Measurements from ENCODE around the gene SNX3.
"Not testable (repeated sequence)": the region's sequence is repeated elsewhere in the genome, so short reads cannot be mapped to it uniquely, and the experiment has no call there.

The SNX3 gene

GRCh38 chr6:108287373-108287772, 26.5 kb upstream of the SNX3 start:
- H3K27ac ChIP-seq (ENCODE audit: low read depth, low read length) = no peak overlapping the region
- no peaks in the 10 kb centered on the region for H3K36me3 ChIP-seq (ENCODE audit: control insufficient read depth, insufficient read depth, low read length)
- H3K27me3 ChIP-seq (ENCODE audit: control insufficient read depth, insufficient read depth, low read length) = no peaks in the 10 kb centered on the region
- H3K9ac ChIP-seq (ENCODE audit: low read length) = no peak overlapping the region
- no peaks in the 10 kb centered on the region for H3K4me1 ChIP-seq (ENCODE audit: control insufficient read depth, insufficient read depth, low read length)
- no peak overlapping the region for H3K4me3 ChIP-seq (ENCODE audit: low read length)

- Histone ChIP-seq H3K4me3 (ENCODE audit: low read length) (no peak overlapping the region), H3K9ac (ENCODE audit: low read length) (no peak overlapping the region), H3K27ac (ENCODE audit: low read depth, low read length) (no peak overlapping the region), H3K4me1 (ENCODE audit: control insufficient read depth, insufficient read depth, low read length) (no peaks in the 10 kb centered on the region), H3K36me3 (ENCODE audit: control insufficient read depth, insufficient read depth, low read length) (no peaks in the 10 kb centered on the region), H3K27me3 (ENCODE audit: control insufficient read depth, insufficient read depth, low read length) (no peaks in the 10 kb centered on the region)
Measured at GRCh38 chr6:108286366-108286765, 25.5 kb upstream of the SNX3 start.

- H3K9ac ChIP-seq (ENCODE audit: low read length) = no peak overlapping the region
- no peak overlapping the region for H3K4me3 ChIP-seq (ENCODE audit: low read length)
- no peaks in the 10 kb centered on the region for H3K27me3 ChIP-seq (ENCODE audit: control insufficient read depth, insufficient read depth, low read length)
- no peak overlapping the region for H3K27ac ChIP-seq (ENCODE audit: low read depth, low read length)
- H3K4me1 ChIP-seq (ENCODE audit: control insufficient read depth, insufficient read depth, low read length) = no peaks in the 10 kb centered on the region
- H3K36me3 ChIP-seq (ENCODE audit: control insufficient read depth, insufficient read depth, low read length) = no peaks in the 10 kb centered on the region
Measured at GRCh38 chr6:108285381-108285780, 24.5 kb upstream of the SNX3 start.

GRCh38 chr6:108277831-108278230, 17.0 kb upstream of the SNX3 start:
- Histone ChIP-seq H3K4me1 (ENCODE audit: control insufficient read depth, insufficient read depth, low read length) (no peaks in the 10 kb centered on the region), H3K27me3 (ENCODE audit: control insufficient read depth, insufficient read depth, low read length) (no peaks in the 10 kb centered on the region), H3K9ac (ENCODE audit: low read length) (no peak overlapping the region), H3K36me3 (ENCODE audit: control insufficient read depth, insufficient read depth, low read length) (no peaks in the 10 kb centered on the region), H3K4me3 (ENCODE audit: low read length) (no peak overlapping the region), H3K27ac (ENCODE audit: low read depth, low read length) (no peak overlapping the region)

- Histone ChIP-seq H3K4me3 (ENCODE audit: low read length) (no peak overlapping the region), H3K4me1 (ENCODE audit: control insufficient read depth, insufficient read depth, low read length) (no peaks in the 10 kb centered on the region), H3K27ac (ENCODE audit: low read depth, low read length) (no peak overlapping the region), H3K27me3 (ENCODE audit: control insufficient read depth, insufficient read depth, low read length) (no peaks in the 10 kb centered on the region), H3K9ac (ENCODE audit: low read length) (no peak overlapping the region), H3K36me3 (ENCODE audit: control insufficient read depth, insufficient read depth, low read length) (no peaks in the 10 kb centered on the region)
Measured at GRCh38 chr6:108277295-108277694, 16.5 kb upstream of the SNX3 start.

GRCh38 chr6:108275976-108276375, 15.1 kb upstream of the SNX3 start:
- H3K27ac ChIP-seq (ENCODE audit: low read depth, low read length) = no peak overlapping the region
- H3K36me3 ChIP-seq (ENCODE audit: control insufficient read depth, insufficient read depth, low read length) = no peaks in the 10 kb centered on the region
- H3K27me3 ChIP-seq (ENCODE audit: control insufficient read depth, insufficient read depth, low read length) = no peaks in the 10 kb centered on the region
- H3K4me1 ChIP-seq (ENCODE audit: control insufficient read depth, insufficient read depth, low read length) = no peaks in the 10 kb centered on the region
- no peak overlapping the region for H3K4me3 ChIP-seq (ENCODE audit: low read length)
- H3K9ac ChIP-seq (ENCODE audit: low read length) = no peak overlapping the region

- no peaks in the 10 kb centered on the region for H3K36me3 ChIP-seq (ENCODE audit: control insufficient read depth, insufficient read depth, low read length)
- no peak overlapping the region for H3K9ac ChIP-seq (ENCODE audit: low read length)
- H3K4me1 ChIP-seq (ENCODE audit: control insufficient read depth, insufficient read depth, low read length) = no peaks in the 10 kb centered on the region
- no peak overlapping the region for H3K27ac ChIP-seq (ENCODE audit: low read depth, low read length)
- H3K27me3 ChIP-seq (ENCODE audit: control insufficient read depth, insufficient read depth, low read length) = no peaks in the 10 kb centered on the region
- no peak overlapping the region for H3K4me3 ChIP-seq (ENCODE audit: low read length)
Measured at GRCh38 chr6:108274546-108274945, 13.7 kb upstream of the SNX3 start.

- not testable (repeated sequence) for H3K27me3 ChIP-seq (ENCODE audit: control insufficient read depth, insufficient read depth, low read length)
Measured at GRCh38 chr6:108269955-108270354, 9.1 kb upstream of the SNX3 start.

GRCh38 chr6:108268845-108269244, 8.0 kb upstream of the SNX3 start:
- Histone ChIP-seq H3K4me1 (ENCODE audit: control insufficient read depth, insufficient read depth, low read length) (no peaks in the 10 kb centered on the region), H3K9ac (ENCODE audit: low read length) (no peak overlapping the region), H3K36me3 (ENCODE audit: control insufficient read depth, insufficient read depth, low read length) (no peaks in the 10 kb centered on the region), H3K27me3 (ENCODE audit: control insufficient read depth, insufficient read depth, low read length) (no peaks in the 10 kb centered on the region), H3K27ac (ENCODE audit: low read depth, low read length) (no peak overlapping the region), H3K4me3 (ENCODE audit: low read length) (no peak overlapping the region)

More at GRCh38 chr6:108269955-108270354, 9.1 kb upstream of the SNX3 start:
- not testable (repeated sequence) for H3K4me3 ChIP-seq (ENCODE audit: low read length); H3K27ac ChIP-seq (ENCODE audit: low read depth, low read length); H3K9ac ChIP-seq (ENCODE audit: low read length); H3K36me3 ChIP-seq (ENCODE audit: control insufficient read depth, insufficient read depth, low read length); H3K4me1 ChIP-seq (ENCODE audit: control insufficient read depth, insufficient read depth, low read length)

- H3K27me3 ChIP-seq (ENCODE audit: control insufficient read depth, insufficient read depth, low read length) = no peaks in the 10 kb centered on the region
- no peak overlapping the region for H3K9ac ChIP-seq (ENCODE audit: low read length)
Measured at GRCh38 chr6:108263371-108263770, 2.5 kb upstream of the SNX3 start.

GRCh38 chr6:108260126-108260808, 573 bp downstream of the SNX3 start:
- no peaks in the 10 kb centered on the region for H3K27me3 ChIP-seq (ENCODE audit: control insufficient read depth, insufficient read depth, low read length)
- H3K4me3 ChIP-seq (ENCODE audit: low read length) = peak overlapping the region; percentile 89
- peak overlapping the region; percentile 96 for H3K27ac ChIP-seq (ENCODE audit: low read depth, low read length)
- no peaks in the 10 kb centered on the region for H3K4me1 ChIP-seq (ENCODE audit: control insufficient read depth, insufficient read depth, low read length)
- no peaks in the 10 kb centered on the region for H3K36me3 ChIP-seq (ENCODE audit: control insufficient read depth, insufficient read depth, low read length)
- H3K9ac ChIP-seq (ENCODE audit: low read length) = peak overlapping the region; percentile 57

More at GRCh38 chr6:108263371-108263770, 2.5 kb upstream of the SNX3 start:
- Histone ChIP-seq H3K4me3 (ENCODE audit: low read length) (no peak overlapping the region), H3K36me3 (ENCODE audit: control insufficient read depth, insufficient read depth, low read length) (no peaks in the 10 kb centered on the region), H3K4me1 (ENCODE audit: control insufficient read depth, insufficient read depth, low read length) (no peaks in the 10 kb centered on the region), H3K27ac (ENCODE audit: low read depth, low read length) (no peak overlapping the region)

- Histone ChIP-seq H3K27me3 (ENCODE audit: control insufficient read depth, insufficient read depth, low read length) (no peaks in the 10 kb centered on the region), H3K36me3 (ENCODE audit: control insufficient read depth, insufficient read depth, low read length) (no peaks in the 10 kb centered on the region), H3K4me3 (ENCODE audit: low read length) (no peak overlapping the region), H3K9ac (ENCODE audit: low read length) (no peak overlapping the region), H3K27ac (ENCODE audit: low read depth, low read length) (no peak overlapping the region), H3K4me1 (ENCODE audit: control insufficient read depth, insufficient read depth, low read length) (no peaks in the 10 kb centered on the region)
Measured at GRCh38 chr6:108254433-108255410, 6.1 kb downstream of the SNX3 start.
